Occipital lobe (tissue), 2 donors: Measurements from ENCODE around the gene SPTBN2. TPM values are rescaled to one million over a fixed set of nuclear protein-coding genes. Genes with fewer than 3 reads are reported as not detected.

Experiments
- DNase-seq: peaks from one replicate; lab custom pipeline; 2025; lab: John Stamatoyannopoulos, UW
- total RNA-seq: library from RNA; depleted of rRNA; stranded (reverse); fragments of >200 nt; gene quantifications from one replicate; pipeline ENCODE4 v1.2.3, GENCODE V29; 2014

Gene SPTBN2
- total RNA-seq, 1 donor from 2014 or later: 105 TPM

GRCh38 chr11:66685276-66686099 is 43.5 kb downstream of the SPTBN2 start:
- DNase-seq: no peak

- DNase-seq: no peak
Measured at GRCh38 chr11:66684635-66685034, 44.4 kb downstream of the SPTBN2 start.

GRCh38 chr11:66683877-66684276 is 45.1 kb downstream of the SPTBN2 start:
- no peak for DNase-seq

- DNase-seq: no peak
Measured at GRCh38 chr11:66680966-66681645, 47.9 kb downstream of the SPTBN2 start.

GRCh38 chr11:66677599-66678375 is 51.2 kb downstream of the SPTBN2 start, which contains the start of gene RBM4B:
RBM4B (minus strand) TSS chr11:66677887; CDS start chr11:66677079, 808 bp downstream.
- DNase-seq: peak; percentile 94

- no peak for DNase-seq
Measured at GRCh38 chr11:66676931-66677598, 52.0 kb downstream of the SPTBN2 start.

- no peak for DNase-seq
Measured at GRCh38 chr11:66676282-66676919, 52.6 kb downstream of the SPTBN2 start.

- no peak for DNase-seq
Measured at GRCh38 chr11:66674964-66675602, 53.9 kb downstream of the SPTBN2 start.

- no peak for DNase-seq
Measured at GRCh38 chr11:66670816-66671215, 58.2 kb downstream of the SPTBN2 start.

GRCh38 chr11:66665369-66665768 is 63.6 kb downstream of the SPTBN2 start:
- DNase-seq: no peak

GRCh38 chr11:66663741-66664296 is 65.2 kb downstream of the SPTBN2 start:
- no peak for DNase-seq

GRCh38 chr11:66659763-66660162 is 69.3 kb downstream of the SPTBN2 start:
- DNase-seq: no peak

GRCh38 chr11:66653123-66653522 is 75.9 kb downstream of the SPTBN2 start:
- DNase-seq: no peak

GRCh38 chr11:66652651-66653050 is 76.4 kb downstream of the SPTBN2 start:
- DNase-seq: no peak

- no peak for DNase-seq
Measured at GRCh38 chr11:66651016-66651415, 78.0 kb downstream of the SPTBN2 start.

GRCh38 chr11:66649903-66650302 is 79.1 kb downstream of the SPTBN2 start:
- DNase-seq: no peak

- DNase-seq: no peak
Measured at GRCh38 chr11:66646828-66647227, 82.2 kb downstream of the SPTBN2 start.

- no peak for DNase-seq
Measured at GRCh38 chr11:66643745-66644437, 85.1 kb downstream of the SPTBN2 start.

GRCh38 chr11:66641834-66642233 is 87.2 kb downstream of the SPTBN2 start:
- DNase-seq: no peak
